Measurements from ENCODE around the gene OR10C1. TPM values are rescaled to one million over a fixed set of nuclear protein-coding genes. Genes with fewer than 3 reads are reported as not detected.

OR10C1 gene
- total and polyA plus RNA-seq, 2 of the 13 experiments (the other 11 are each of a cell fraction or from before 2014, with no cell fraction given) = 0.04 TPM; not detected in 1

Other genes with a start within 250 kb of the OR10C1 start
- not detected in 2 replicates for gene OR14J1, start 137.6 kb upstream of the OR10C1 start, total RNA-seq (2016; rRNA removed; fragmentation: Illumina TruSeq; extraction: Trizol)
- 0.08 and 0.17 TPM in 2 replicates for gene OR14J1, start 137.6 kb upstream of the OR10C1 start, polyA plus RNA-seq (2011; rRNA removed)
- gene OR5V1, start 70.4 kb upstream of the OR10C1 start, total RNA-seq (2016; rRNA removed; fragmentation: Illumina TruSeq; extraction: Trizol) = not detected in 2 replicates
- gene OR5V1, start 70.4 kb upstream of the OR10C1 start, polyA plus RNA-seq (2011; rRNA removed) = not detected in 2 replicates
- not detected in 2 replicates for gene OR12D3, start 64.0 kb upstream of the OR10C1 start, total RNA-seq (2016; rRNA removed; fragmentation: Illumina TruSeq; extraction: Trizol)
- not detected in 2 replicates for gene OR12D3, start 64.0 kb upstream of the OR10C1 start, polyA plus RNA-seq (2011; rRNA removed)
- not detected in 2 replicates for gene OR12D2, start 43.7 kb upstream of the OR10C1 start, total RNA-seq (2016; rRNA removed; fragmentation: Illumina TruSeq; extraction: Trizol)
- 0.05 and 0.26 TPM in 2 replicates for gene OR12D2, start 43.7 kb upstream of the OR10C1 start, polyA plus RNA-seq (2011; rRNA removed)
- gene OR12D1, start 24.4 kb upstream of the OR10C1 start, total RNA-seq (2016; rRNA removed; fragmentation: Illumina TruSeq; extraction: Trizol) = not detected in 2 replicates
- 0.05 TPM in 1 of 2 replicates, not detected in the other for gene OR12D1, start 24.4 kb upstream of the OR10C1 start, polyA plus RNA-seq (2011; rRNA removed)
- not detected in 2 replicates for gene OR11A1, start 17.8 kb downstream of the OR10C1 start, total RNA-seq (2016; rRNA removed; fragmentation: Illumina TruSeq; extraction: Trizol)
- gene OR11A1, start 17.8 kb downstream of the OR10C1 start, polyA plus RNA-seq (2011; rRNA removed) = not detected in 2 replicates
- not detected in 2 replicates for gene OR2H1, start 17.8 kb downstream of the OR10C1 start, total RNA-seq (2016; rRNA removed; fragmentation: Illumina TruSeq; extraction: Trizol)
- gene OR2H1, start 17.8 kb downstream of the OR10C1 start, polyA plus RNA-seq (2011; rRNA removed) = 0.15 and 0.21 TPM in 2 replicates
- gene MAS1L, start 48.6 kb downstream of the OR10C1 start, total RNA-seq (2016; rRNA removed; fragmentation: Illumina TruSeq; extraction: Trizol) = not detected in 2 replicates
- gene MAS1L, start 48.6 kb downstream of the OR10C1 start, polyA plus RNA-seq (2011; rRNA removed) = not detected in 2 replicates
- 172 and 244 TPM in 2 replicates for gene UBD, start 120.4 kb downstream of the OR10C1 start, total RNA-seq (2016; rRNA removed; fragmentation: Illumina TruSeq; extraction: Trizol)
- 13.9 and 26.9 TPM in 2 replicates for gene UBD, start 120.4 kb downstream of the OR10C1 start, polyA plus RNA-seq (2011; rRNA removed)
- gene OR2H2, start 145.8 kb downstream of the OR10C1 start, total RNA-seq (2016; rRNA removed; fragmentation: Illumina TruSeq; extraction: Trizol) = not detected in 2 replicates
- gene OR2H2, start 145.8 kb downstream of the OR10C1 start, polyA plus RNA-seq (2011; rRNA removed) = not detected in 2 replicates
- 0.07 TPM in 1 of 2 replicates, not detected in the other for gene GABBR1, start 193.9 kb downstream of the OR10C1 start, total RNA-seq (2016; rRNA removed; fragmentation: Illumina TruSeq; extraction: Trizol)
- 0.37 and 0.38 TPM in 2 replicates for gene GABBR1, start 193.9 kb downstream of the OR10C1 start, polyA plus RNA-seq (2011; rRNA removed)
- gene MOG, start 217.8 kb downstream of the OR10C1 start, total RNA-seq (2016; rRNA removed; fragmentation: Illumina TruSeq; extraction: Trizol) = not detected in 2 replicates
- not detected in 2 replicates for gene MOG, start 217.8 kb downstream of the OR10C1 start, polyA plus RNA-seq (2011; rRNA removed)
- not detected in 2 replicates for gene ZFP57, start 241.8 kb downstream of the OR10C1 start, total RNA-seq (2016; rRNA removed; fragmentation: Illumina TruSeq; extraction: Trizol)
- gene ZFP57, start 241.8 kb downstream of the OR10C1 start, polyA plus RNA-seq (2011; rRNA removed) = not detected in 2 replicates

All from HepG2 (cell line).